ENCODE data around the gene CMKLR1. TPM values are rescaled to one million over a fixed set of nuclear protein-coding genes. Genes with fewer than 3 reads are reported as not detected.

CMKLR1 gene
- total and polyA plus RNA-seq, 2 donors (not counting 1 experiment from before 2014, with no cell fraction given): 0.06 to 0.54 TPM

GRCh38 chr12:108358580-108358965 is 19.5 kb upstream of the CMKLR1 start:
- Histone ChIP-seq H3K4me3 (ENCODE audit: control extremely low read depth in 1 of 5, extremely low read depth in 1 of 5, insufficient read depth in 1 of 5, low read depth in 2 of 5, low read length in 4 of 5) (no peak overlapping the region), H2AFZ (ENCODE audit: insufficient read depth, low read depth, low read length, poor library complexity, severe bottlenecking) (no peak overlapping the region)
- H3K9me3 Mint-ChIP-seq (ENCODE audit: insufficient read depth): no peaks in the 10 kb centered on the region

More at GRCh38 chr12:108358580-108358965, 19.5 kb upstream of the CMKLR1 start:
- H3K4me1 ChIP-seq (ENCODE audit: control insufficient read depth in 2 of 2, insufficient read depth in 2 of 2, low read length in 2 of 2): no peaks in the 10 kb centered on the region
- peaks cover 28% of the 10 kb centered on the region for H3K27me3 Mint-ChIP-seq
- ATAC-seq (ENCODE audit: low read depth) (no peak), DNase-seq (no peak)
- no peak overlapping the region for H3K27ac ChIP-seq (ENCODE audit: low read length in 2 of 2)
- intact Hi-C loops (cut with micrococcal nuclease): no loop called here
- no peak overlapping the region for H3K9ac ChIP-seq (ENCODE audit: low read length)
- WGBS (ENCODE audit: insufficient coverage): 81% methylated on average over 7 of the region's 7 CpGs
- no peak overlapping the region for H3K4me3 Mint-ChIP-seq
- H3K27me3 ChIP-seq (replicated peaks in 1 of 4; ENCODE audit: control extremely low read depth in 1 of 4, control insufficient read depth in 3 of 4, insufficient read depth in 4 of 4, low read length in 3 of 4): peaks cover 0 to 10% (median 0%) of the 10 kb centered on the region in 4 experiments
- CTCF ChIA-PET: no interaction called here
- H3K4me1 Mint-ChIP-seq: peaks cover 3% of the 10 kb centered on the region
- H3K79me2 ChIP-seq (ENCODE audit: control insufficient read depth, insufficient read depth, low read length): no peaks in the 10 kb centered on the region
- H4K20me1 ChIP-seq (ENCODE audit: control insufficient read depth, insufficient read depth, low read length, poor library complexity, severe bottlenecking): no peaks in the 10 kb centered on the region
- no peaks in the 10 kb centered on the region for H3K9me3 ChIP-seq (ENCODE audit: control extremely low read depth in 1 of 3, control insufficient read depth in 2 of 3, insufficient read depth in 1 of 3, low read length in 2 of 3)
- no peaks in the 10 kb centered on the region for H3K36me3 ChIP-seq (replicated peaks in 1 of 2; ENCODE audit: control extremely low read depth in 1 of 2, control insufficient read depth in 1 of 2, extremely low read depth in 1 of 2, insufficient read depth in 2 of 2, low read length in 1 of 2)
- TF ChIP-seq CTCF (IDR thresholded peaks at IDR 0.05): no peak
- TF ChIP-seq EZH2 (IDR thresholded peaks at IDR 0.05; ENCODE audit: borderline replicate concordance, insufficient read depth, low read depth, low read length, poor library complexity, severe bottlenecking): no peak
- H3K27ac Mint-ChIP-seq: no peak overlapping the region
- POLR2A ChIA-PET: no interaction called here
- H3K4me2 ChIP-seq (replicated peaks; ENCODE audit: low read depth, low read length, poor library complexity, severe bottlenecking): no peak overlapping the region

Data from B cell (primary cell).